Loucy (cell line): ENCODE measurements around the gene NBL1.

Experiments used
- EZH2phosphoT487 ChIP-seq: fragments of 200-600 bp; IDR thresholded peaks from 2 replicates; pipeline ENCODE4 v1.6.1; 2018; ENCODE audit warnings: antibody characterized with exemption, mild to moderate bottlenecking, moderate library complexity, borderline replicate concordance
- TF ChIP-seq, protein P1 (sequence below): fragments of 200-600 bp; sonication (generic); conservative IDR thresholded peaks from 2 replicates; pipeline ENCODE4 v1.5.1; 2014; ENCODE audit warnings: mild to moderate bottlenecking, antibody characterized with exemption, low read length

DNA sequence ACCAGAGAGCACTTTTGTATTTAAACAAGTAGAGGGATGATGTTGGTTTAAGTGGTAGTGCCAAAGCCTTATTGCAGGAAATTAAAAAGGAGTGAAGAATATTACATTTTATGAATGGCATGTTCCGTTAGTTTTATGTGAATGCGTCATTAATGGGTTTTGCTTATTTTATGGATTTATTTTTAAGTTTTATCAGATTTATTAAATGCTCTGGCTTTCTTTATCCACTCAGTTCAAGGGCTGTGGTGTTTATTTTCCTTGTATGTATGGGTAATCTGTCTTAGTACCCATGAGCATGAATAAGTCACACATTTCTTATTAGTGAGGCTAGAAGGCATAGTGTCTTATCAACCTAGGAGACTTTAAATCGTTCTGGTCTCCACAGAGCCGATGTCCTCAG is 41.6 kb upstream of the NBL1 start:
- TF ChIP-seq, protein P1, sequence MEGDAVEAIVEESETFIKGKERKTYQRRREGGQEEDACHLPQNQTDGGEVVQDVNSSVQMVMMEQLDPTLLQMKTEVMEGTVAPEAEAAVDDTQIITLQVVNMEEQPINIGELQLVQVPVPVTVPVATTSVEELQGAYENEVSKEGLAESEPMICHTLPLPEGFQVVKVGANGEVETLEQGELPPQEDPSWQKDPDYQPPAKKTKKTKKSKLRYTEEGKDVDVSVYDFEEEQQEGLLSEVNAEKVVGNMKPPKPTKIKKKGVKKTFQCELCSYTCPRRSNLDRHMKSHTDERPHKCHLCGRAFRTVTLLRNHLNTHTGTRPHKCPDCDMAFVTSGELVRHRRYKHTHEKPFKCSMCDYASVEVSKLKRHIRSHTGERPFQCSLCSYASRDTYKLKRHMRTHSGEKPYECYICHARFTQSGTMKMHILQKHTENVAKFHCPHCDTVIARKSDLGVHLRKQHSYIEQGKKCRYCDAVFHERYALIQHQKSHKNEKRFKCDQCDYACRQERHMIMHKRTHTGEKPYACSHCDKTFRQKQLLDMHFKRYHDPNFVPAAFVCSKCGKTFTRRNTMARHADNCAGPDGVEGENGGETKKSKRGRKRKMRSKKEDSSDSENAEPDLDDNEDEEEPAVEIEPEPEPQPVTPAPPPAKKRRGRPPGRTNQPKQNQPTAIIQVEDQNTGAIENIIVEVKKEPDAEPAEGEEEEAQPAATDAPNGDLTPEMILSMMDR: no peak
- TF ChIP-seq EZH2phosphoT487: no peak
